GM19455 (cell line): Measurements from ENCODE around the gene FAM3D.

Experiments used
- ATAC-seq: cut with Tn5 transposase; IDR thresholded peaks from one replicate; pipeline ENCODE4 v1.9.1; 2021; ENCODE audit not compliant: unreplicated experiment

The FAM3D gene

DNA sequence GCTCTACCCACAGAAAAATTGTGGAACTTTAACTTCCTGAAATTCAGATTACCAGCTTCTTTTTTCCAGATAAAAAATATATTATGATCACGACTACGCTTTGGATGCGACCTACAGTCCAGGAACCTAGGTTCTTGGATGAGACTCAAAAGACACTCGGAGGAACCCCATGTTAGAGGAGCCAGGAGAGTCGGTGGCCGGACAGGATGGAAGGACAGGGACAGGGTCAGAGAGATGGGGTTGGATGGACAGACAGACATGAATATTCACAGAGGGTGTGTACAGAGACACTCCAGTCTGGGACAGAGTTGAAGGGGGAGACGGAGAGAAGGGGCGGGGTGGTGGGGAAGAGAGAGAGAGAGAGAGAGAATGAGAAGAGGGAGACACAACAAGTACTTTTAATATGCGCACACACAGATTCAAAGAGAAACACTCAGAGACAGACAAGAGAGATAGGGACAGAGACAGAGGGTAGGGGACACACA, 9.5 kb downstream of the FAM3D start:
- no peak for ATAC-seq

GRCh38 chr3:58656631-58657030, 9.9 kb downstream of the FAM3D start:
- ATAC-seq = no peak

GRCh38 chr3:58654466-58654865, 12.1 kb downstream of the FAM3D start:
- ATAC-seq = no peak

GRCh38 chr3:58652624-58653023, 13.9 kb downstream of the FAM3D start:
- no peak for ATAC-seq

DNA sequence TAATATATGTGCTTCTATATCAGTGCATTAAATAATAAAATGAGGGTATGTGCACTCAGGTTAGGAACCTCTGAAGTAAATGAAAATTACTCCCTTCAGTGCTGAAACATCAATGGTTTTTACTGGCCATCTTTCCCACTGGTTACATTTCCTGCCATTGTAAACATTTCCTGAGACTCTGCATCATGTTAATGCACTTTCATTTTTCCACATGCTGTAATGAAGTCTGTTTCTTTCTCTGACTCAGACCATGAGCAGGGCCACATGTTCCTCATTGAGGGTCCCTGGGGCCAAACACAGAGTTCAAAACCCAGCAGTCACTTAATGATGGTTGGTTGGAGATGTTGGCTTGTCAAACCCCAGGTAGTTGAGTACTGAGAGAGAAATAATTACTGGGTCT, 15.3 kb downstream of the FAM3D start:
- no peak for ATAC-seq

DNA sequence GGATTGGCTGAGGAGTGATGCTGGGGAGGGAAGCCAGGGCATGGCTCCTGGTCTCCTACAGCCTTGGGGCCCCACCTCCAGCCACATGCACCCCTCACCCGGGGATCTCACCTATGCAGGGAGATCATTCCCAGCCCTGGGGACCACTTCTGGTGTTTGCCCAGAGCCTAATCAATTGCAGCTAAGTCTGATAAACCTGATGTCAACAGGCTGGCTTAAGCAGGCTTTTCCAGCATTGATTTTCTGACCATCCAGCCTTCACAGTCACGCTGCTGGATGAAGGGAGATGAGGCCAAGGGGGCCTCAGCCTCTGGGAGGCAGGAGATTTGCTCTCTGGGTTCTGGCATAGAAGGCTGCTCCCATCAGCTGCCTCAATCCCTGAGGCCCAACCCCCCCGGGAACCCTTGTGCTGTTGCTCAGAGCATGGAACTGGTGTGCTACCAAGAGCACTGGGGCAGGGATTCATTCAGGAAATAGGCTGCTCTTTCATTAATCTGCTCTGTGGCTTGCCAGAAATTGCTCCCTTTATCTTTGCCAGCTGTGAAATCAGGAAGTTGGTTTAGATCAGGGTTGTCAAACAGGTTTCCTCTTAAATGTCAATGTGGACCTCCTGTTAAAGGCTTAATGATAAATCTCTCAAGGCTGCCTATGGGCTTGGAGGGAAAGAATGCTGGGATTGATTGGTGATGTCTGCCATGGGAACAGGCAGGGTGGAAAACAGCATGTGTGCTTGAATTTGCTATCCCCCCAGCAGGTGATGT, 19.0 kb downstream of the FAM3D start:
- ATAC-seq = no peak

DNA sequence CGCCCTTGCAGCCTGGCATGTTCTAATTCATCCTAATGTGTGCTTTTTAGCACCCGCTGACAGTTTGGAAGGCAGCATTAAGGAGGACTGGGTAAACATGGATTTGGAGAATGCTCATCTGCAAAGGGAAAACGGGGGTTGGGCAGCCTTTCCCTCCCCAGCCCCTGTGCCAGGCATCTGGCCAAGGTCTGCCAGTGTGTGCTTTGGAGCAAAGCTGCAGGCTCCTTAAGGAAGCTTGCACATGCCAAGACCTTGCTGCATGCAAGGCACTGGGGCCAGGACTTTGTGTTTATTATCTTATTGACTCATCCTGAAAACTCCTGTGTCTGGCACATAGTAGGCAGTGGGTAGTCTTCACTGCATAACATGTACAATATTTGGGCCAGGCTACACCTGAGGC, 20.1 kb downstream of the FAM3D start:
- ATAC-seq = no peak

- ATAC-seq = no peak
Measured at GRCh38 chr3:58645726-58646125, 20.8 kb downstream of the FAM3D start.

GRCh38 chr3:58642846-58643245, 23.7 kb downstream of the FAM3D start:
- no peak for ATAC-seq

- ATAC-seq = peak; percentile 95
Measured at GRCh38 chr3:58640700-58641372, 25.7 kb downstream of the FAM3D start.

DNA sequence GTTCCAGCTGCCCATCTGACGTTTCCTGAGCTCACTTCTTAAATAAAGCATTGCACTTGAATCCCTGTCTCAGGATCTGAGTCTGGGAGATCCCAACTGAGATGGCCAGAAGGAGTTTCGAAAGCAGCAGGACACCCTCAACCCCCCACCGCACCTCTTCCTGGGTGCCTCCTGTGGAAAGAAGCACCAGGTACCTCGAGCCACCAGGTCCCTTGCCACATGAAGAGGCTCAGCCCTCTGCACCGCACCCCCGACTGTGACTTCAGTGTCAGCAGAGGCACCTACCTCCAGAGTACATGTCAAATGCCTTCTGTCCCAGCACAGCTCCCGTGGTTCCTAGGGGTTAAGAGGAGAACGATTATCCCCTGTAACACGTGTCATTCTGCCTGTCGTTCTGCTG, 26.7 kb downstream of the FAM3D start:
- ATAC-seq = no peak

- ATAC-seq = no peak
Measured at GRCh38 chr3:58639001-58639400, 27.6 kb downstream of the FAM3D start.

DNA sequence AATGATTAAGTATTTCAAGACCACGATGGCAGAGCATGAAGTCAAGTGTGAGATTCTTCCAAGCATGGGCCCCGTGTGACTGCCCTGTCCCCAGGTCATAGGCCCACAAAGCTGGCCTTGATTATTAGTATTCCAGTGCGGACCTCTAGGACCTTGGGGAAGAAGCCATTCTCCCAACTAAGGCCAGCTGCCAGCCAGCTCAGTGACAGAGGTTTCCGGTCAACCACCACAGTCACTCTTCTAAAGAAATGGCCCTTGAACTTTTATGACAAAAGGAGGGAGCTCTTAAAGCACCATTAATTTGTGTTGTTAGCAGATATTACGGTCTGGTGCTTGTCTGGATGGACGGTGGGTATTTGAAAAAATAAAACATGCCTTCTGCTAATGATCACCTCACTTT, 28.0 kb downstream of the FAM3D start:
- ATAC-seq = no peak

DNA sequence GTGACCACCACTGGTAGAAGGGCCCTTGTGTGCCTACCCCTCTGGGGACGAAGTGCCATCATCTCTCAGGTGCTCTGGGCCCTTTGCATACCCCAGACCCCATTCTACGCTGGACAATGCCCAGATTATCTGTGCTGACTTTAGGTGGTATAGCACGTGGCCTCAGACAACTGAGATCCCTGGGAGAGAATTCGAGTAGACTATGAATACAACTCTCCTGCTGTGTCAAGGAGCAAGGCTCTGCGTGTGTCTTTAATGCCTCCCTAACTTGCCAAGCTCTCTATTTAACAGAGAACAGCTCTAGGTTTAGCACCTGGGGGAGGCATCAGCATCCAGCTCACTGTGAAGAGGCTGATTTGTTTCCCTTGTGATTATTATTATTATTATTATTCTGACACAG, 29.1 kb downstream of the FAM3D start:
- ATAC-seq = no peak

DNA sequence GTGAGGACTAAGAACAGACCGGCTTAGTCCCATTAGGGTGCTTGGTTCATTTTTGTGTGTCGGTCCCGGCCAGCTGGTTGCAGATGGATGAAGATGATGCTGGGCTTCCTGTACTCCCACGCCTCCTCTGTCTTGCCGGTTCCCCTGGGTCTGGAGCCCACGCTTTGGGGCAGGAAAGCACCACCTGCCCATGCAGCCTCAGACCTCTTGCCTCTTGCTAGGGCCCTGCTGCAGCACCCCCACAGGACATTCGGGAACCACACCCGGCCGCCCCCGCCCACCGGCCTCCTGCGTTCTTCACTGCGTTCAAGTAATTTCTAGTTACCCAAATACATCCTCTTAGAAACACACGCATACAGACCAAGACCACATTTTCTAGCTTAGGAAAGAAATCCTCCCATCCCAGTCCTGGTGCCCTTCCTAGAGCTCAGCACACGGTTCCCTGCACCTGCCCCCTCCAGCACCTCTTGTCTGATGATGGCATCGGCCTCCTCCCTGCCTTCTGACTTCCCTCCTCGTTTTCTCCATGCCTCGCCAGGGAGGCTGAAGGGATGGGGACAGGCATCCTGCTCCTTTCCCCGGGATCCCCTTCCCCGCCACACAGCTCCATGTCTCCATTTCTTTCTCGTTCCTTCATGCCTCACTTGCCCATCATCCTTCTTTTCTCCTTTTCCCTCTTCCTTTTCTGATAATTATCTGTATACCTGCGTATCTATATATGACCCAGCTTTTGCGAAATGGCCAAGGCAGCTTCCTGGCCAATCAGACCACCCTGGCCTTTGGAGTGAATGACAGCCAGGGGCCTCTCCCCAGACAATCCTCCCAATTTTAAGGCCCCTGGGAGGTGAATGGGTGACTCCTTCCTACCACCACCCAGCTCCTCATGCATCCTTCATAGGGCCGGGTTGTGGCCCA, 30.9 kb downstream of the FAM3D start:
- ATAC-seq = no peak

- no peak for ATAC-seq
Measured at GRCh38 chr3:58633157-58633865, 33.3 kb downstream of the FAM3D start.

DNA sequence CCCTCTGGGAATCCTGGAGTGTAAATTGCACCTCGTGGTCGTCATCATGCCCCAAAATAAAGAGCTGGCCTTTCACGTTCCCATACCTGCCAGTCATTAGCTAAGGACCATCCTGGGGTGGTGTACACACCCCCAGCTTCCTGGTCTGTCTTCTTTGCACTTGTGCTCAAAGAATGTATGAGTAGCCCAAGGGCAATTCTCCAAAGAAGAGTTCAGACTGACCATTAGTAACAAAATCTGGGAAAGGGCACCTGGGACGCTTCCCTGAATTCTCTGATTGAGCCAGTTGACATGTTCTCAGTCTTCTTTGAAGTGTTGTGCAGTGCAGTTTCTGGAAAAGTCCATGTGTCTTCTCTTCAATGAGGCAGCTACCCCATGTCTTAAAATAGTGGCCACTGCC, 34.8 kb downstream of the FAM3D start:
- no peak for ATAC-seq

DNA sequence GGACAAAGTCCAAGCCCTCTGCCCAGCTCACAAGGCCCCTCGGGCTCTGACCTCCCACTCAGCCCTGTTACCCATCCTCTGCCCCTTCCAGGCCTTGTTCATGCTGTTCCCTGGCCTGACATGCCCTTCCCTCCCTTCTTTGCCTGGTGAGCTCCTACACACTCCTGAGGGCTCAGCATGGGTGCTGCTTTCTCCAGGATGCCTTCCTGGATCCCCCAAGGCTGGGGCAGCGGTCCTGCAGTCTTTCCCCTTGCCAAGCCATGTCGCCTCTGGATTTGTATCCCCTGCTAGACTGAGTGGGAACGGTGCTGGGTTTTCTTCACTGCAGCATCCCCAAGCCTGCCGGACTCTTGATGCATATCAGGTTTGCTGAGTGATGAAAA, 35.9 kb downstream of the FAM3D start:
- ATAC-seq = no peak

- ATAC-seq = no peak
Measured at GRCh38 chr3:58630076-58630709, 36.4 kb downstream of the FAM3D start.

GRCh38 chr3:58629629-58630028, 36.9 kb downstream of the FAM3D start:
- no peak for ATAC-seq
